Measurements from ENCODE around the gene PAIP2B.

PAIP2B gene

GRCh38 chr2:71150082-71150816, 76.7 kb downstream of the PAIP2B start:
- no peak for DNase-seq

- no peak for DNase-seq
These were observed 78.3 kb downstream of the PAIP2B start for GRCh38 chr2:71148506-71149063.

- DNase-seq: no peak
These were observed 83.1 kb downstream of the PAIP2B start for GRCh38 chr2:71143782-71144181.

GRCh38 chr2:71136174-71136573, 90.7 kb downstream of the PAIP2B start:
- DNase-seq: no peak

- DNase-seq: no peak
These were observed 93.3 kb downstream of the PAIP2B start for GRCh38 chr2:71133603-71134002.
